ENCODE measurements around the gene VWA2. TPM values are rescaled to one million over a fixed set of nuclear protein-coding genes. Genes with fewer than 3 reads are reported as not detected.

Gene VWA2
- total and polyA plus RNA-seq, 2 donors from 2014 or later: 0.17 to 6.5 TPM

DNA sequence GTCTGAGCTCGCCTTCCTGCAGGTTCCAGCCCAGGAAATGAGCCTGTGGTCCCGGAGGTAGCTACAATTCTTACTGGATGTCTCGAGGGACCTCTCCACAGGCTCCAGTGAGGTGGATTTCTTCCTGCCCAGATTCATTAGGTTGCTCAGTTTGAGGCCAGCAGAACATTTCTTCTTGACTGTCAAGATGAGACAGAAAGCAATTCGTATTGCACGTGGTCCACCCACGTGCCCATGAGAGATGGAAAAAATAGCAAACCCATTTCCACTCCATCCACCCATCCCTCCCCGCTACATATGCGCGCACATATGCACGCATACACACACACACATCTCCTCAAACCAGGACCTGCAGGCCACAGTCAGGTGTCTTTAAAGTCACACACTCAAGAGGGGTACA lies 68.7 kb downstream of the VWA2 start:
- DNase-seq: no peak
- no peak for FAIRE-seq
- no peaks in the 10 kb centered on the region for H3K27me3 ChIP-seq (ENCODE audit: control insufficient read depth, insufficient read depth, low read length)
- no peak overlapping the region for H3K4me3 ChIP-seq (ENCODE audit: low read length in 3 of 3)
- peaks cover 0 to 7% (median 7%) of the 10 kb centered on the region in 3 donors for H3K4me1 ChIP-seq (ENCODE audit: control insufficient read depth in 2 of 3, insufficient read depth in 2 of 3, low read depth in 1 of 3, low read length in 3 of 3)
- H3K9me3 ChIP-seq (ENCODE audit: control insufficient read depth in 2 of 3, insufficient read depth in 1 of 3, low read length in 3 of 3): no peaks in the 10 kb centered on the region
- intact Hi-C loops (cut with DNase I): loop anchor here (10.0 kb wide), 1 partner anchor 127 kb away; no protein-coding TSS in a partner anchor
- TF ChIP-seq, protein P1, sequence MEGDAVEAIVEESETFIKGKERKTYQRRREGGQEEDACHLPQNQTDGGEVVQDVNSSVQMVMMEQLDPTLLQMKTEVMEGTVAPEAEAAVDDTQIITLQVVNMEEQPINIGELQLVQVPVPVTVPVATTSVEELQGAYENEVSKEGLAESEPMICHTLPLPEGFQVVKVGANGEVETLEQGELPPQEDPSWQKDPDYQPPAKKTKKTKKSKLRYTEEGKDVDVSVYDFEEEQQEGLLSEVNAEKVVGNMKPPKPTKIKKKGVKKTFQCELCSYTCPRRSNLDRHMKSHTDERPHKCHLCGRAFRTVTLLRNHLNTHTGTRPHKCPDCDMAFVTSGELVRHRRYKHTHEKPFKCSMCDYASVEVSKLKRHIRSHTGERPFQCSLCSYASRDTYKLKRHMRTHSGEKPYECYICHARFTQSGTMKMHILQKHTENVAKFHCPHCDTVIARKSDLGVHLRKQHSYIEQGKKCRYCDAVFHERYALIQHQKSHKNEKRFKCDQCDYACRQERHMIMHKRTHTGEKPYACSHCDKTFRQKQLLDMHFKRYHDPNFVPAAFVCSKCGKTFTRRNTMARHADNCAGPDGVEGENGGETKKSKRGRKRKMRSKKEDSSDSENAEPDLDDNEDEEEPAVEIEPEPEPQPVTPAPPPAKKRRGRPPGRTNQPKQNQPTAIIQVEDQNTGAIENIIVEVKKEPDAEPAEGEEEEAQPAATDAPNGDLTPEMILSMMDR (IDR thresholded peaks at IDR 0.05; ENCODE audit: borderline replicate concordance, extremely low read depth, insufficient read depth): no peak
- no peak overlapping the region for H3K9ac ChIP-seq (ENCODE audit: low read length in 3 of 3)
- no peak overlapping the region for H3K27ac ChIP-seq (ENCODE audit: low read depth in 2 of 2, low read length in 2 of 2)
- H3K36me3 ChIP-seq (ENCODE audit: control insufficient read depth in 2 of 3, insufficient read depth in 3 of 3, low read length in 3 of 3): peaks cover 0 to 2% (median 0%) of the 10 kb centered on the region in 3 donors

DNA sequence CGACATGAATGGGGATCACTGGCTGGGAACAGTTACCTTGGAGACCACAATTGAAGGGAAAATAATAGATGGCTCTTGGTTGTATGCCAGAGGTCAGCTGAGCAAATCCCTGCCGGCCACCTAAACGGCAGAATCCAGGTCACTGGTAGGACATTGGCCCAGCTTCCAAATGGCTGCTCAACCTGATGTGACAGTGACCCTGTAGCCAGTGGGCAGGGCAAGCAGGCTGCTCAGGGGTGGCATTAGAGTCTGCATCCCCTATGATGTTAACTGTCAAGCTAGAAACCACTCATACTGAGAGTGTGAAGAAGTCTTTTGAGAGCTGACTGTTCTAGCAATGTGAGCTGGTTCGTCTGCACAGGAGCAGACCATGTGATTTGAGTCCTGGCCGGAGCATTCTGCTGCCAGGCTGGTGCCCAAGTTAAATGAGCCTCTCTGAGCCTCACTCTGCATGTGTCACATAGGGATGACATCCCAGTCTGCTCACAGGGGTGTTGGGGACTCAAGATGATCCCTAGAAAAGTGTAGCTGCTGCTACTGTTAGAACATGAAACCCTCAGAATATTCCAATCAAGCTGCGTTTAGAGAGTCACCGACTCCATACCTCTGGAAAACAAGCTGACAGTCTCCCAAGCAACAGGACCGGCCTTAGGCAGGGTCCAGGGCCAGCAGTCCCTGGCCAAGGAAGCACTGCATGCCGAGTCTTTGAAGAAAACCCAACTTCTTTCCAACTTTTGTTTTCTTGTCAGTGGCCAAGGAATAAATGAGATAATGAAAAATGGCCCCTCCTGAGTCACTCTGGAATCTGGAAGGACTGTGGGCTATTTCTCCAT lies 69.7 kb downstream of the VWA2 start:
- Histone ChIP-seq H3K27ac (ENCODE audit: low read depth in 2 of 2, low read length in 2 of 2) (no peak overlapping the region), H3K27me3 (ENCODE audit: control insufficient read depth, insufficient read depth, low read length) (no peaks in the 10 kb centered on the region), H3K9ac (ENCODE audit: low read length in 3 of 3) (no peak overlapping the region), H3K9me3 (ENCODE audit: control insufficient read depth in 2 of 3, insufficient read depth in 1 of 3, low read length in 3 of 3) (peaks cover 0 to 5% (median 0%) of the 10 kb centered on the region in 3 donors), H3K4me1 (ENCODE audit: control insufficient read depth in 2 of 3, insufficient read depth in 2 of 3, low read depth in 1 of 3, low read length in 3 of 3) (peaks cover 0 to 7% (median 7%) of the 10 kb centered on the region in 3 donors), H3K36me3 (ENCODE audit: control insufficient read depth in 2 of 3, insufficient read depth in 3 of 3, low read length in 3 of 3) (peaks cover 0 to 2% (median 2%) of the 10 kb centered on the region in 3 donors), H3K4me3 (ENCODE audit: low read length in 3 of 3) (no peak overlapping the region)
- FAIRE-seq: no peak
- no peak for DNase-seq
- TF ChIP-seq, protein P1 (IDR thresholded peaks at IDR 0.05; ENCODE audit: borderline replicate concordance, extremely low read depth, insufficient read depth): no peak
- intact Hi-C loops (cut with DNase I): loop anchor here (10.0 kb wide), 1 partner anchor 126 kb away; no protein-coding TSS in a partner anchor

DNA sequence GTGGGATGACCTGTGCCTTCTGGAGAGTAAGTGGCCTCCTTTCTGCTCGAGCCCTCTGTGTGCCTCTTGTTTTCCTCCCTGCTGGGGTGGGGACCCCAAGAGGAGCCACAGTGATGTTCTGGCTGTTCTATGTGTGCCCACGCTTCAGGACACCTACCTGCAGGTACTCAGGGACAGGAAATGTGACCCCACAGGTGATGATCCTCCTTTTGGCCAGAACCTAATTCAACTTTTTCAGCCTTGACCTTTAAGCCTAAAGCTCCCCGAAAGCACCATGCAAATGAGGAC lies 70.3 kb downstream of the VWA2 start:
- Histone ChIP-seq H3K4me3 (ENCODE audit: low read length in 3 of 3) (no peak overlapping the region), H3K4me1 (ENCODE audit: control insufficient read depth in 2 of 3, insufficient read depth in 2 of 3, low read depth in 1 of 3, low read length in 3 of 3) (peaks cover 0 to 4% (median 4%) of the 10 kb centered on the region in 3 donors), H3K9me3 (ENCODE audit: control insufficient read depth in 2 of 3, insufficient read depth in 1 of 3, low read length in 3 of 3) (peaks cover 0 to 5% (median 0%) of the 10 kb centered on the region in 3 donors), H3K27ac (ENCODE audit: low read depth in 2 of 2, low read length in 2 of 2) (no peak overlapping the region), H3K36me3 (ENCODE audit: control insufficient read depth in 2 of 3, insufficient read depth in 3 of 3, low read length in 3 of 3) (peaks cover 0 to 5% (median 2%) of the 10 kb centered on the region in 3 donors), H3K9ac (ENCODE audit: low read length in 3 of 3) (no peak overlapping the region), H3K27me3 (ENCODE audit: control insufficient read depth, insufficient read depth, low read length) (no peaks in the 10 kb centered on the region)
- no peak for FAIRE-seq
- TF ChIP-seq, protein P1 (IDR thresholded peaks at IDR 0.05; ENCODE audit: borderline replicate concordance, extremely low read depth, insufficient read depth): no peak
- DNase-seq: no peak
- intact Hi-C loops (cut with DNase I): loop anchor here (10.0 kb wide), 1 partner anchor 125 kb away; no protein-coding TSS in a partner anchor
